Upper lobe of right lung (tissue), 1 donor: Measurements from ENCODE around the gene SLC17A8. TPM values are rescaled to one million over a fixed set of nuclear protein-coding genes. Genes with fewer than 3 reads are reported as not detected.
"Not testable (repeated sequence)": the region's sequence is repeated elsewhere in the genome, so short reads cannot be mapped to it uniquely, and the experiment has no call there.

Experiments
- ATAC-seq: fragments of 200-7000 bp; cut with Tn5 transposase; one replicate; pipeline ENCODE4 v1.9.1; 2020; ENCODE audit warnings: mild to moderate bottlenecking, moderate library complexity
- DNase-seq: peaks from one replicate; pipeline ENCODE4 v3.0.0-alpha.2; 2020
- H3K27ac ChIP-seq: fragments of 200-600 bp; one replicate; pipeline ENCODE4 v1.8.0; 2022
- H3K27me3 ChIP-seq: fragments of 200-600 bp; one replicate; pipeline ENCODE4 v1.8.0; 2022; ENCODE audit warnings: mild to moderate bottlenecking
- H3K36me3 ChIP-seq: fragments of 200-600 bp; one replicate; pipeline ENCODE4 v1.8.0; 2022
- H3K4me1 ChIP-seq: fragments of 200-600 bp; one replicate; pipeline ENCODE4 v1.8.0; 2022
- H3K4me3 ChIP-seq: fragments of 200-600 bp; one replicate; pipeline ENCODE4 v1.8.0; 2022; ENCODE audit warnings: mild to moderate bottlenecking
- H3K9me3 ChIP-seq: fragments of 200-600 bp; one replicate; pipeline ENCODE4 v1.8.0; 2022
- CTCF ChIP-seq: fragments of 200-600 bp; IDR thresholded peaks from one replicate; pipeline ENCODE4 v1.8.0; 2022; ENCODE audit warnings: antibody characterized with exemption
- intact Hi-C: fragments of 100-400 bp; cut with DNase I; formaldehyde crosslinking; loops from one replicate; pipeline ENCODE4 v1.11.0; 2022
- total RNA-seq: library from RNA; stranded (reverse); fragmentation: NEBNext Ultra II Directional; extraction: Animal tissue kit (Norgen Biotek cat#: 25700); gene quantifications from one replicate; pipeline ENCODE4 v1.2.1, GENCODE V29; 2021
- donor health status: DM: no; HTN: yes; CAD: no; lungs with severe emphysema.

SLC17A8 gene
- total RNA-seq, 1 donor from 2014 or later = 0.14 TPM

GRCh38 chr12:100414739-100415138 lies 57.9 kb downstream of the SLC17A8 start:
- Histone ChIP-seq H3K36me3 (no peaks in the 10 kb centered on the region), H3K4me3 (no peak overlapping the region), H3K27me3 (no peaks in the 10 kb centered on the region), H3K4me1 (no peaks in the 10 kb centered on the region), H3K9me3 (no peaks in the 10 kb centered on the region), H3K27ac (no peak overlapping the region)
- no peak for TF ChIP-seq CTCF
- ATAC-seq (no peak), DNase-seq (no peak)
- intact Hi-C loops = no loop called here

DNA sequence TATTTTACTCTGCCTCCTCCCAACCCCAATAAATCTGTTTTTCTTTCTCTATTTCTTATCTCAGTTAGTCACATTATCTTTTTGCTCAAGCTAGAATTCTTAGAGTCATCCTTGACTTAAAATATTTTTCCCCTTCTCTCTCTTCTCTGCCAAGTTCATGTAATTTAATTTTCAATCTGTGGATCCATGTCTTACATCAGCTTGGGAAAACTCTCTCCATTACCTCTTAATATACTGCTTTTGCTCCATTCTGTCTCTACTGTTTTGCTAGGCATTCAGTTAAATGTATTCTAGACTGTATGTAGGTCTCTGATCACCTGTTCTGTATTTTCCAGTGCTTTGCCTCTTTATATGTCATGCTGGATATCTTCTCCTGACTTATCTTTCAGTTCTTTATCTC lies 65.8 kb downstream of the SLC17A8 start:
- no peaks in the 10 kb centered on the region for H3K9me3 ChIP-seq
- H3K27ac ChIP-seq = no peak overlapping the region
- no peak for DNase-seq
- H3K4me1 ChIP-seq = no peaks in the 10 kb centered on the region
- intact Hi-C loops = no loop called here
- H3K27me3 ChIP-seq = no peaks in the 10 kb centered on the region
- ATAC-seq = no peak
- no peak for TF ChIP-seq CTCF
- no peaks in the 10 kb centered on the region for H3K36me3 ChIP-seq
- no peak overlapping the region for H3K4me3 ChIP-seq

GRCh38 chr12:100426145-100426544 lies 69.3 kb downstream of the SLC17A8 start:
- no peak overlapping the region for H3K27ac ChIP-seq
- H3K9me3 ChIP-seq = no peaks in the 10 kb centered on the region
- TF ChIP-seq CTCF = no peak
- no peaks in the 10 kb centered on the region for H3K4me1 ChIP-seq
- no peaks in the 10 kb centered on the region for H3K36me3 ChIP-seq
- H3K27me3 ChIP-seq = no peaks in the 10 kb centered on the region
- DNase-seq (no peak), ATAC-seq (no peak)
- intact Hi-C loops = no loop called here
- no peak overlapping the region for H3K4me3 ChIP-seq

DNA sequence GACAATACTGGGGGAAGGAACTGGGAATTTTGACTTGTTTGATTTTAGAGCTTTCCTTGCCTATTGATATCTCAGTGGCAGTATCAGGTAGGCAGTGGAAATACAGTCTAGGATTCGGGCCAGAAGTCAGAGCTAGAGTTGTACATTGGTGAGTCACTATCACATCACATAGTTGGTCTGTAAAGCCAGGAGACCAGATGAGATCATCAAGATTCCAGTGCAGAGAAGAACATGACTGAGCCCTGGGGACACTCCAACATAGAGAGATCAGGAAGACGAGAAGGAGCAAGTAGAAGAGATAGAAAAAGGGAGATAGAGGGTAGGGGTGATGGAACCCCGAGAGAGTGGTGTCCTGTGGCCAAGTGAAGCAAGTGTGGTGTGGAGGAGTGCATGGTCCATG lies 70.2 kb downstream of the SLC17A8 start:
- H3K36me3 ChIP-seq = no peaks in the 10 kb centered on the region
- TF ChIP-seq CTCF = no peak
- intact Hi-C loops = no loop called here
- H3K4me1 ChIP-seq = no peaks in the 10 kb centered on the region
- DNase-seq (no peak), ATAC-seq (no peak)
- no peaks in the 10 kb centered on the region for H3K27me3 ChIP-seq
- H3K9me3 ChIP-seq = no peaks in the 10 kb centered on the region
- H3K4me3 ChIP-seq = no peak overlapping the region
- H3K27ac ChIP-seq = no peak overlapping the region

DNA sequence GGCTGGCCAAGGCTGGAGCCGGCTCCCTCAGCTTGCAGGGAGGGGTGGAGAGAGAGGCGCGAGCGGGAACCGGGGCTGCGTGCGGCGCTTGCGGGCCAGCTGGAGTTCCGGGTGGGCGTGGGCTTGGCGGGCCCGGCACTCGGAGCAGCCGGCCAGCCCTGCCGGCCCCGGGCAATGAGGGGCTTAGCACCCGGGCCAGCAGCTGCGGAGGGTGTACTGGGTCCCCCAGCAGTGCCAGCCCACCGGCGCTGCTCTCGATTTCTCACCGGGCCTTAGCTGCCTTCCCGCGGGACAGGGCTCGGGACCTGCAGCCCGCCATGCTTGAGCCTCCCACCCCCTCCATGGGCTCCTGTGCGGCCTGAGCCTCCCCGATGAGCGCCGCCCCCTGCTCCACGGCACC lies 73.4 kb downstream of the SLC17A8 start:
- ATAC-seq, H3K27me3 ChIP-seq, H3K4me1 ChIP-seq, intact Hi-C loops, H3K36me3 ChIP-seq, DNase-seq, H3K4me3 ChIP-seq, H3K9me3 ChIP-seq, H3K27ac ChIP-seq: not testable (repeated sequence)

- Histone ChIP-seq H3K27me3 (no peaks in the 10 kb centered on the region), H3K4me1 (no peaks in the 10 kb centered on the region), H3K36me3 (no peaks in the 10 kb centered on the region), H3K9me3 (no peaks in the 10 kb centered on the region), H3K27ac (no peak overlapping the region), H3K4me3 (no peak overlapping the region)
- no peak for DNase-seq
- intact Hi-C loops = no loop called here
- peak; percentile 30 for ATAC-seq
- no peak for TF ChIP-seq CTCF
These were observed 76.8 kb downstream of the SLC17A8 start for GRCh38 chr12:100433701-100434100.
